Endodermal cell (in vitro differentiated cells): ENCODE data around the gene C5AR1. TPM values are rescaled to one million over a fixed set of nuclear protein-coding genes. Genes with fewer than 3 reads are reported as not detected.

Experiments
- DNase-seq: peaks from one replicate; pipeline ENCODE4 v3.0.0-alpha.2; 2017
- H3K27ac ChIP-seq: 2 replicates; pipeline ENCODE4 v1.5.1; 2013; ENCODE audit warnings: mild to moderate bottlenecking, low read depth, low read length, moderate library complexity
- H3K27me3 ChIP-seq: 2 replicates; pipeline ENCODE4 v1.6.1; 2013; ENCODE audit warnings: mild to moderate bottlenecking, low read length, moderate library complexity; ENCODE audit not compliant: insufficient read depth, control insufficient read depth, poor library complexity, severe bottlenecking
- H3K36me3 ChIP-seq: 2 replicates; pipeline ENCODE4 v1.7.0; 2013; ENCODE audit warnings: mild to moderate bottlenecking, low read length, moderate library complexity; ENCODE audit not compliant: control insufficient read depth, insufficient read depth
- H3K4me1 ChIP-seq: one replicate; pipeline ENCODE4 v1.7.0; 2013; ENCODE audit warnings: low read length; ENCODE audit not compliant: control insufficient read depth, insufficient read depth
- H3K4me3 ChIP-seq: 2 replicates; pipeline ENCODE4 v1.5.1; 2013; ENCODE audit warnings: mild to moderate bottlenecking, low read length, moderate library complexity
- H3K9ac ChIP-seq: 2 replicates; pipeline ENCODE4 v1.6.1; 2013; ENCODE audit warnings: mild to moderate bottlenecking, low read length, moderate library complexity; ENCODE audit not compliant: poor library complexity, severe bottlenecking; ENCODE audit errors: extremely low read depth
- H3K9me3 ChIP-seq: 2 replicates; pipeline ENCODE4 v1.6.1; 2013; ENCODE audit warnings: mild to moderate bottlenecking, low read length, moderate library complexity; ENCODE audit not compliant: control insufficient read depth
- H3K27ac Mint-ChIP-seq: 2 replicates; pipeline ENCODE4 v1.8.0; 2020; ENCODE audit warnings: mixed read lengths
- H3K27me3 Mint-ChIP-seq: 2 replicates; pipeline ENCODE4 v1.8.0; 2021; ENCODE audit warnings: mild to moderate bottlenecking, mixed read lengths; ENCODE audit not compliant: insufficient read depth
- H3K36me3 Mint-ChIP-seq: 2 replicates; pipeline ENCODE4 v1.8.0; 2020; ENCODE audit warnings: low read depth, mixed read lengths
- H3K4me1 Mint-ChIP-seq: 2 replicates; pipeline ENCODE4 v1.8.0; 2020; ENCODE audit warnings: mixed read lengths
- H3K4me3 Mint-ChIP-seq: 2 replicates; pipeline ENCODE4 v1.8.0; 2020; ENCODE audit warnings: mild to moderate bottlenecking, moderate library complexity, mixed read lengths
- H3K9me3 Mint-ChIP-seq: 2 replicates; pipeline ENCODE4 v1.8.0; 2020; ENCODE audit warnings: mild to moderate bottlenecking, mixed read lengths
- CTCF ChIP-seq: fragments of 200-600 bp; sonication (generic); conservative IDR thresholded peaks from 2 replicates; pipeline ENCODE4 v1.5.0; 2021; ENCODE audit warnings: antibody characterized with exemption, mild to moderate bottlenecking
- WGBS, 2 experiments: methylation state at CpG; one replicate each; pipeline versions ENCODE4 v1.1.5 to v1.1.7; 2013; ENCODE audit warnings: missing lambda C conversion rate in 2 of 2, mixed read lengths in 1 of 2; ENCODE audit not compliant: insufficient coverage in 1 of 2, insufficient read length in 1 of 2; 5-methylcytosine and 5-hydroxymethylcytosine counted together
- total RNA-seq, 2 donors: library from RNA; stranded (reverse); fragmentation: NEBNext Ultra II Directional in 1 of 2; extraction: Animal tissue kit (Norgen Biotek cat#: 25700) in 1 of 2; gene quantifications; 2 replicates in 1 of 2; 3 replicates in 1 of 2; pipeline ENCODE4 v1.2.1, GENCODE V29; 2021

The C5AR1 gene
- total RNA-seq, 2 donors from 2014 or later, result 0.48 TPM; not detected in 1

- WGBS, 2 experiments, result 95 to 100% methylated on average over 4 to 6 of the region's 6 CpGs
- no peaks in the 10 kb centered on the region for H3K9me3 Mint-ChIP-seq
- no peaks in the 10 kb centered on the region for H3K9me3 ChIP-seq
- H3K4me3 ChIP-seq, result no peak overlapping the region
- H3K4me1 Mint-ChIP-seq, result peaks cover 8% of the 10 kb centered on the region
- H3K36me3 Mint-ChIP-seq, result peaks cover 53% of the 10 kb centered on the region
- H3K4me1 ChIP-seq, result no peaks in the 10 kb centered on the region
- H3K27me3 ChIP-seq, result no peaks in the 10 kb centered on the region
- H3K27me3 Mint-ChIP-seq, result no peaks in the 10 kb centered on the region
- H3K36me3 ChIP-seq, result peaks cover 63% of the 10 kb centered on the region
- H3K9ac ChIP-seq, result no peak overlapping the region
- H3K4me3 Mint-ChIP-seq, result no peak overlapping the region
- no peak for DNase-seq
- no peak overlapping the region for H3K27ac ChIP-seq
- no peak for TF ChIP-seq CTCF
- no peak overlapping the region for H3K27ac Mint-ChIP-seq
Observed at GRCh38 chr19:47268028-47268427, 41.6 kb upstream of the C5AR1 start.

- no peaks in the 10 kb centered on the region for H3K9me3 Mint-ChIP-seq
- H3K4me1 ChIP-seq, result no peaks in the 10 kb centered on the region
- no peak overlapping the region for H3K9ac ChIP-seq
- H3K4me1 Mint-ChIP-seq, result peaks cover 8% of the 10 kb centered on the region
- no peak overlapping the region for H3K4me3 ChIP-seq
- no peaks in the 10 kb centered on the region for H3K9me3 ChIP-seq
- no peak overlapping the region for H3K27ac ChIP-seq
- H3K36me3 Mint-ChIP-seq, result peaks cover 46% of the 10 kb centered on the region
- H3K27me3 Mint-ChIP-seq, result no peaks in the 10 kb centered on the region
- no peak for DNase-seq
- no peak overlapping the region for H3K4me3 Mint-ChIP-seq
- H3K27ac Mint-ChIP-seq, result no peak overlapping the region
- TF ChIP-seq CTCF, result no peak
- no peaks in the 10 kb centered on the region for H3K27me3 ChIP-seq
- 93 to 97% methylated on average over 4 to 7 of the region's 7 CpGs for WGBS, 2 experiments
- H3K36me3 ChIP-seq, result peaks cover 55% of the 10 kb centered on the region
Observed at GRCh38 chr19:47269596-47269995, 40.1 kb upstream of the C5AR1 start.

- WGBS, 2 experiments, result 95 to 97% methylated on average over 4 to 10 of the region's 10 CpGs
- Histone ChIP-seq H3K9ac (no peak overlapping the region), H3K27ac (no peak overlapping the region), H3K27me3 (no peaks in the 10 kb centered on the region), H3K9me3 (no peaks in the 10 kb centered on the region), H3K36me3 (peaks cover 47% of the 10 kb centered on the region), H3K4me1 (no peaks in the 10 kb centered on the region), H3K4me3 (no peak overlapping the region)
- no peak for TF ChIP-seq CTCF
- Mint-ChIP-seq H3K4me1 (peaks cover 8% of the 10 kb centered on the region), H3K27ac (no peak overlapping the region), H3K36me3 (peaks cover 41% of the 10 kb centered on the region), H3K27me3 (peaks cover 3% of the 10 kb centered on the region), H3K9me3 (no peaks in the 10 kb centered on the region), H3K4me3 (no peak overlapping the region)
- DNase-seq, result no peak
Observed at GRCh38 chr19:47270408-47270807, 39.3 kb upstream of the C5AR1 start.
